ENCODE measurements around the gene VPREB1. TPM values are rescaled to one million over a fixed set of nuclear protein-coding genes. Genes with fewer than 3 reads are reported as not detected.

The VPREB1 gene
- total RNA-seq (not detected), polyA plus RNA-seq (not detected)

GRCh38 chr22:22244316-22245250 is at the start of gene VPREB1:
VPREB1 (plus strand) TSS chr22:22244786; CDS start chr22:22244814, 28 bp downstream.
- no peak for DNase-seq
- ATAC-seq = no peak
- Histone ChIP-seq H3K4me1 (no peaks in the 10 kb centered on the region), H3K9me3 (no peaks in the 10 kb centered on the region), H3K27ac (no peak within 1 kb of the TSS), H3K4me3 (no peak within 1 kb of the TSS), H3K36me3 (no peaks in the 10 kb centered on the region), H3K27me3 (no peaks in the 10 kb centered on the region)
- TF ChIP-seq CTCF (IDR thresholded peaks at IDR 0.05) = no peak
- no peak for FAIRE-seq
- 59 to 64% methylated on average over 25 of the region's 25 CpGs for WGBS, 2 donors
- intact Hi-C loops (cut with DNase I) = no loop called here

GRCh38 chr22:22194931-22195264 is 49.7 kb upstream of the VPREB1 start:
- no peaks in the 10 kb centered on the region for H3K27me3 ChIP-seq
- FAIRE-seq = no peak
- no peaks in the 10 kb centered on the region for H3K4me1 ChIP-seq
- no peak overlapping the region for H3K27ac ChIP-seq
- H3K4me3 ChIP-seq = no peak overlapping the region
- no peaks in the 10 kb centered on the region for H3K9me3 ChIP-seq
- intact Hi-C loops (cut with DNase I) = no loop called here
- 43 to 44% methylated on average over 3 of the region's 3 CpGs for WGBS, 2 donors
- no peak for DNase-seq
- no peak for TF ChIP-seq CTCF (IDR thresholded peaks at IDR 0.05)
- peak in 2 of 4 donors; percentile 9 to 12 for ATAC-seq
- no peaks in the 10 kb centered on the region for H3K36me3 ChIP-seq

GRCh38 chr22:22195265-22196017 is 49.1 kb upstream of the VPREB1 start:
- no peak for FAIRE-seq
- no peaks in the 10 kb centered on the region for H3K9me3 ChIP-seq
- peak; percentile 96 to 100 (median 99) for ATAC-seq
- 41 to 50% methylated on average over 7 of the region's 7 CpGs for WGBS, 2 donors
- peak; percentile 65 to 92 (median 83) for DNase-seq
- no peak overlapping the region for H3K4me3 ChIP-seq
- H3K27me3 ChIP-seq = no peaks in the 10 kb centered on the region
- H3K4me1 ChIP-seq = no peaks in the 10 kb centered on the region
- intact Hi-C loops (cut with DNase I) = no loop called here
- H3K36me3 ChIP-seq = no peaks in the 10 kb centered on the region
- TF ChIP-seq CTCF (IDR thresholded peaks at IDR 0.05) = peak; percentile 75 to 95 (median 84)
- no peak overlapping the region for H3K27ac ChIP-seq

- 52 to 55% methylated on average over 11 of the region's 11 CpGs for WGBS, 2 donors
- FAIRE-seq (no peak), DNase-seq (peak in 1 of 6 donors; percentile 19), ATAC-seq (no peak)
- H3K27me3 ChIP-seq = no peaks in the 10 kb centered on the region
- no peak for TF ChIP-seq CTCF (IDR thresholded peaks at IDR 0.05)
- H3K27ac ChIP-seq = no peak overlapping the region
- no peaks in the 10 kb centered on the region for H3K4me1 ChIP-seq
- no peak overlapping the region for H3K4me3 ChIP-seq
- no peaks in the 10 kb centered on the region for H3K36me3 ChIP-seq
- H3K9me3 ChIP-seq = no peaks in the 10 kb centered on the region
- intact Hi-C loops (cut with DNase I) = no loop called here
Observed at GRCh38 chr22:22196018-22196533, 48.5 kb upstream of the VPREB1 start.

All from pancreas (tissue), 10 donors.